HG02973 (cell line): Measurements from ENCODE around the gene JOSD1.

ENCODE experiments used
- ATAC-seq: cut with Tn5 transposase; IDR thresholded peaks from one replicate; pipeline ENCODE4 v1.9.1; 2021; ENCODE audit warnings: moderate library complexity; ENCODE audit not compliant: unreplicated experiment

JOSD1 gene

GRCh38 chr22:38733724-38734381 lies 33.1 kb upstream of the JOSD1 start:
- no peak for ATAC-seq

GRCh38 chr22:38733329-38733723 lies 32.6 kb upstream of the JOSD1 start:
- ATAC-seq = no peak

- ATAC-seq = no peak
Measured at GRCh38 chr22:38732251-38732815, 31.6 kb upstream of the JOSD1 start.

GRCh38 chr22:38731703-38732161 lies 31.0 kb upstream of the JOSD1 start:
- ATAC-seq = no peak

- ATAC-seq = no peak
Measured at GRCh38 chr22:38730411-38730871, 29.7 kb upstream of the JOSD1 start.

GRCh38 chr22:38729946-38730345 lies 29.2 kb upstream of the JOSD1 start:
- ATAC-seq = no peak

GRCh38 chr22:38728871-38729796 lies 28.4 kb upstream of the JOSD1 start:
- ATAC-seq = no peak

GRCh38 chr22:38727530-38728451 lies 27.0 kb upstream of the JOSD1 start:
- no peak for ATAC-seq

- no peak for ATAC-seq
Measured at GRCh38 chr22:38727123-38727522, 26.4 kb upstream of the JOSD1 start.

- ATAC-seq = no peak
Measured at GRCh38 chr22:38725900-38726655, 25.3 kb upstream of the JOSD1 start.

- ATAC-seq = no peak
Measured at GRCh38 chr22:38724926-38725571, 24.3 kb upstream of the JOSD1 start.

GRCh38 chr22:38724176-38724575 lies 23.4 kb upstream of the JOSD1 start:
- no peak for ATAC-seq

GRCh38 chr22:38721551-38721950 lies 20.8 kb upstream of the JOSD1 start:
- no peak for ATAC-seq

- ATAC-seq = no peak
Measured at GRCh38 chr22:38720350-38720749, 19.6 kb upstream of the JOSD1 start.

GRCh38 chr22:38719196-38719595 lies 18.5 kb upstream of the JOSD1 start:
- ATAC-seq = no peak

- ATAC-seq = no peak
Measured at GRCh38 chr22:38718414-38718813, 17.7 kb upstream of the JOSD1 start.

- ATAC-seq = no peak
Measured at GRCh38 chr22:38717244-38717643, 16.5 kb upstream of the JOSD1 start.

- ATAC-seq = no peak
Measured at GRCh38 chr22:38716826-38717225, 16.1 kb upstream of the JOSD1 start.

GRCh38 chr22:38716271-38716670 lies 15.5 kb upstream of the JOSD1 start:
- ATAC-seq = no peak
